GM21423 (cell line): ENCODE results near the gene CACNA1I.

ENCODE experiments used
- ATAC-seq: cut with Tn5 transposase; IDR thresholded peaks from one replicate; pipeline ENCODE4 v1.9.1; 2021; ENCODE audit warnings: mild to moderate bottlenecking, moderate library complexity; ENCODE audit not compliant: unreplicated experiment

Gene CACNA1I

GRCh38 chr22:39595622-39596172 is 25.1 kb downstream of the CACNA1I start:
- no peak for ATAC-seq

GRCh38 chr22:39596601-39597000 is 26.0 kb downstream of the CACNA1I start:
- no peak for ATAC-seq

- ATAC-seq: no peak
These were observed 26.8 kb downstream of the CACNA1I start for GRCh38 chr22:39597236-39597869.

- no peak for ATAC-seq
These were observed 27.7 kb downstream of the CACNA1I start for GRCh38 chr22:39598017-39598965.

GRCh38 chr22:39600491-39601179 is 30.1 kb downstream of the CACNA1I start:
- ATAC-seq: no peak

GRCh38 chr22:39601180-39601535 is 30.6 kb downstream of the CACNA1I start:
- ATAC-seq: no peak

- no peak for ATAC-seq
These were observed 32.8 kb downstream of the CACNA1I start for GRCh38 chr22:39603345-39603744.

GRCh38 chr22:39610246-39610645 is 39.7 kb downstream of the CACNA1I start:
- ATAC-seq: no peak

- ATAC-seq: no peak
These were observed 40.2 kb downstream of the CACNA1I start for GRCh38 chr22:39610766-39611165.

- ATAC-seq: no peak
These were observed 40.8 kb downstream of the CACNA1I start for GRCh38 chr22:39611360-39611759.

GRCh38 chr22:39612811-39613548 is 42.4 kb downstream of the CACNA1I start:
- no peak for ATAC-seq

GRCh38 chr22:39613549-39613921 is 43.0 kb downstream of the CACNA1I start:
- no peak for ATAC-seq

GRCh38 chr22:39614442-39614841 is 43.9 kb downstream of the CACNA1I start:
- no peak for ATAC-seq

GRCh38 chr22:39616051-39616450 is 45.5 kb downstream of the CACNA1I start:
- no peak for ATAC-seq

- no peak for ATAC-seq
These were observed 46.2 kb downstream of the CACNA1I start for GRCh38 chr22:39616781-39617180.

- ATAC-seq: no peak
These were observed 46.8 kb downstream of the CACNA1I start for GRCh38 chr22:39617342-39617741.

GRCh38 chr22:39617970-39618757 is 47.6 kb downstream of the CACNA1I start:
- ATAC-seq: no peak

GRCh38 chr22:39618996-39619530 is 48.5 kb downstream of the CACNA1I start:
- ATAC-seq: no peak

- ATAC-seq: no peak
These were observed 50.6 kb downstream of the CACNA1I start for GRCh38 chr22:39620924-39621690.
